Colonic mucosa (tissue), 4 donors: ENCODE results near the gene KMT2D. TPM values are rescaled to one million over a fixed set of nuclear protein-coding genes. Genes with fewer than 3 reads are reported as not detected.

ENCODE experiments used
- DNase-seq: peaks from one replicate; pipeline ENCODE4 v3.0.0-alpha.2; 2020
- H3K27ac ChIP-seq: fragments of 200-600 bp; one replicate; pipeline ENCODE4 v1.8.0; 2021
- H3K27me3 ChIP-seq: fragments of 200-600 bp; one replicate; pipeline ENCODE4 v1.8.0; 2021
- H3K36me3 ChIP-seq: fragments of 200-600 bp; one replicate; pipeline ENCODE4 v1.8.0; 2021
- H3K4me1 ChIP-seq: fragments of 200-600 bp; one replicate; pipeline ENCODE4 v1.8.0; 2021; ENCODE audit warnings: mild to moderate bottlenecking
- H3K4me3 ChIP-seq: fragments of 200-600 bp; one replicate; pipeline ENCODE4 v1.8.0; 2021
- H3K9ac ChIP-seq, 2 donors: one replicate each; pipeline ENCODE4 v1.7.0; 2013; ENCODE audit warnings: control low read depth in 2 of 2, low read depth in 2 of 2, low read length in 2 of 2
- H3K9me3 ChIP-seq: fragments of 200-600 bp; one replicate; pipeline ENCODE4 v1.8.0; 2021
- CTCF ChIP-seq: fragments of 200-600 bp; IDR thresholded peaks from one replicate; pipeline ENCODE4 v1.8.0; 2022; ENCODE audit warnings: antibody characterized with exemption, mild to moderate bottlenecking
- intact Hi-C: fragments of 100-400 bp; cut with DNase I; formaldehyde crosslinking; loops from one replicate; pipeline ENCODE4 v1.14.1; 2022
- total RNA-seq, 2 donors: library from RNA; stranded (reverse); fragmentation: NEBNext Ultra II Directional in 1 of 2; extraction: Animal tissue kit (Norgen Biotek cat#: 25700) in 1 of 2; gene quantifications; one replicate each; pipeline ENCODE4 v1.2.1, GENCODE V29; 2021
- donor health status: healthy.
- donor health status: DM: no; HTN: no; CAD: no.
- donor health status: DM: no; HTN: no; CAD: no.

Gene KMT2D
- total RNA-seq, 2 donors from 2014 or later, result 50.2 to 87.5 TPM

DNA sequence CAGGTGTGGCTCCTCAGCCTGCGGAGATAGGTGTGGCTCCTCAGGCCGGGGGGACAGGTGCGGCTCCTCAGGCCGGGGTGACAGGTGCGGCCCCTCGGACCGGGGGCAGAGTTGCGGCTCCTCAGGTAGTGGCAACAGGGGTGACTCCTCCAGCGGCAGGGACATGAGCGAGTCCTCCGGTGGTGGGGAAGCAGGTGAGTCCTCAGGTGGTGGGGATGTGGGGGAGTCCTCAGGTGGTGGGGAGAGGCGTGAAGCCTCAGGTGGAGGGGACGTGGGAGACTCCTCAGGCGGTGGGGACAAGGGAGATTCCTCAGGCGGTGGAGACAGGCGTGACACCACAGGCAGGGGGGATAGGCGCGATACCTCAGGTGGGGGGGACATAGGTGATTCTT is 9.2 kb downstream of the KMT2D start:
- no peaks in the 10 kb centered on the region for H3K9me3 ChIP-seq
- intact Hi-C loops, result no loop called here
- no peak for TF ChIP-seq CTCF
- H3K4me1 ChIP-seq, result peaks cover 2% of the 10 kb centered on the region
- peaks cover 23% of the 10 kb centered on the region for H3K36me3 ChIP-seq
- H3K27me3 ChIP-seq, result no peaks in the 10 kb centered on the region
- H3K9ac ChIP-seq, result no peak overlapping the region
- DNase-seq, result no peak
- H3K27ac ChIP-seq, result no peak overlapping the region
- no peak overlapping the region for H3K4me3 ChIP-seq

DNA sequence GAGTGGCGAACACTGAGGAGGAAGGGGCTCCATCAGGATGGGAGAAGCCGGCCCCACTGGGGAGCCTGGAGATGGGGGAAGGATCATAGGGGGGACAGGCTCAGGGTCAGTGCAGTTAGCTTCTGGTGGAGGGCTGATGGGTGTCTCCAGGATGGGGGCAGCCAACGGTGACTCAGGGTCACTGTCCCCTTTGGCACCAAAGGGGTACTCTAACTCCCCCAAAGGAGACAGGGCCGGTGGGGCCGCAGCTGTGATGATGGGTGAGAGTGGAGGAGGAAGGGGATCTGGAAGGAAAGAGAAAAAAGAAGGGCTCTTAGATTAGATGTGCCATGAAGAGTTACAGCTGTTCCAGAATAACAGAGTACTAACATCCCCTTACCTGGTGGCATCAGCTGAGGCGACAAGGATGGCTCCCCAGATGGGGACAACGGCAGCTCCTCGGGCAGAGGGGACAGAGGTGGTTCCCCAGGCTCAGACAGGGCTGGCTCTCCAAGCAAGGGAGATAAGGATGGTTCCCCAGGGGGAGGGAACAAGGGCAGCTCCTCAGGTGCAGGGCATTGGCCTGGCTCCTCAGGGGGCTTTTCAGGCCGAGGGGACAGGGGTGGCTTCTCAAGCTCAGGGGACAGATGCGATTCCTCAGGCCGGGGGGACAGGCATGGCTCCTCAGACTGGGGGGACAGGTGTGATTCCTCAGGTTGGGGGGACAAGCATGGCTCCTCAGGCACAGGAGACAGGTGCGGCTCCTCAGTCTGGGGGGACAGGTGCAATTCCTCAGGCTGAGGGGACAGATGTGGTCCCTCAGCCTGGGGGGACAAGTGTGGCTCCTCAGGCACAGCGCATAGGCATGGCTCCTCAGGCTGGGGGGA is 9.9 kb downstream of the KMT2D start:
- H3K27ac ChIP-seq, result no peak overlapping the region
- H3K9me3 ChIP-seq, result no peaks in the 10 kb centered on the region
- H3K9ac ChIP-seq, result no peak overlapping the region
- intact Hi-C loops, result no loop called here
- no peak overlapping the region for H3K4me3 ChIP-seq
- no peak for TF ChIP-seq CTCF
- no peaks in the 10 kb centered on the region for H3K27me3 ChIP-seq
- peaks cover 26% of the 10 kb centered on the region for H3K36me3 ChIP-seq
- no peak for DNase-seq
- no peaks in the 10 kb centered on the region for H3K4me1 ChIP-seq

DNA sequence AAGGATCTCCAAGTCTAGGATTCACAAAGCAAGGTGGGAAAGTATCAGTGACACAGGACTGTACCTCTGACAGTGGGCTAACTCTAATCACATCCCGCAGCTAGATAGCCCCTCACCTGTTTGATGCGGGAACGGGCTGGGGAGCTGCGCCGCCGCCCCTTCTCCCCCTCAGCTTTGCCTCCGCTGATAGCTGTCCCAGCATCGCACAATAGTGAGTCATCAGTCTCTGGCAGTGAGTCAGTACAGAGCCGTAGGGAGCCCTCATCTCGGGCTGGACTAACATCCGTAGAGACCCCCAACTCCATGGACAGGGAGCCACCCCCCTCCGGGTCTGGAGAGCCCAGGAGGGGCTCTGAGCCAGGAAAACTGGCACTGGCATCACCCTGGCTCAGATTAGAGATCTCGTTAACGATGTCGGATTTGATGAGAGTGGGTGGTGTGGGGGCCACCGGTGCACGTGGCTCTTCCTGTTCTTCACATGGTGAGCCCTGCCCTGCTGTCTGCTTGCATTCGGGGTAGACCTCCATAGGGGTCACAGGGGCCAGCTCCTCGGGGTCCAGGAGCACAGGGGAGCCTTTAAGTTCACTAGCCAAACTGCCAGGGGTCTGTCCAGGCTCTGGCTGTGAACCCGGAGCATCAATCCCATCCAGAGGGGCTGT is 10.9 kb downstream of the KMT2D start:
- Histone ChIP-seq H3K9ac (no peak overlapping the region), H3K27ac (no peak overlapping the region), H3K36me3 (peaks cover 27% of the 10 kb centered on the region), H3K4me3 (no peak overlapping the region), H3K9me3 (no peaks in the 10 kb centered on the region), H3K27me3 (no peaks in the 10 kb centered on the region), H3K4me1 (no peaks in the 10 kb centered on the region)
- no peak for DNase-seq
- intact Hi-C loops, result no loop called here
- no peak for TF ChIP-seq CTCF

GRCh38 chr12:49048953-49049352 is 11.6 kb downstream of the KMT2D start:
- Histone ChIP-seq H3K36me3 (peaks cover 25% of the 10 kb centered on the region), H3K27ac (no peak overlapping the region), H3K27me3 (no peaks in the 10 kb centered on the region), H3K9ac (no peak overlapping the region), H3K4me1 (no peaks in the 10 kb centered on the region), H3K9me3 (no peaks in the 10 kb centered on the region), H3K4me3 (no peak overlapping the region)
- DNase-seq, result no peak
- intact Hi-C loops, result no loop called here
- TF ChIP-seq CTCF, result no peak

- intact Hi-C loops, result no loop called here
- H3K27ac ChIP-seq, result no peak overlapping the region
- H3K9ac ChIP-seq, result no peak overlapping the region
- DNase-seq, result no peak
- no peak overlapping the region for H3K4me3 ChIP-seq
- TF ChIP-seq CTCF, result no peak
- no peaks in the 10 kb centered on the region for H3K9me3 ChIP-seq
- H3K27me3 ChIP-seq, result no peaks in the 10 kb centered on the region
- peaks cover 45% of the 10 kb centered on the region for H3K36me3 ChIP-seq
- no peaks in the 10 kb centered on the region for H3K4me1 ChIP-seq
Observed at GRCh38 chr12:49046129-49046895, 14.3 kb downstream of the KMT2D start.
